OCI-LY7 (cell line): ENCODE data around the gene TMEM161A.

ENCODE experiments used
- CTCF ChIP-seq: fragments of 200-600 bp; sonication (generic); conservative IDR thresholded peaks from 2 replicates; pipeline ENCODE4 v1.5.1; 2014; ENCODE audit warnings: mild to moderate bottlenecking, antibody characterized with exemption, low read length, moderate library complexity, mixed read lengths
- EZH2phosphoT487 ChIP-seq: fragments of 200-600 bp; sonication (generic); IDR thresholded peaks from 2 replicates; pipeline ENCODE4 v1.6.1; 2018; ENCODE audit warnings: low read depth, borderline replicate concordance, mild to moderate bottlenecking, mixed run types, antibody characterized with exemption, low read length, moderate library complexity, mixed read lengths

GRCh38 chr19:19140476-19140875, 2.2 kb upstream of the TMEM161A start:
- TF ChIP-seq CTCF (no peak), EZH2phosphoT487 (no peak)
